HCT116 (cell line): ENCODE data around the gene GPS2. TPM values are rescaled to one million over a fixed set of nuclear protein-coding genes. Genes with fewer than 3 reads are reported as not detected.

ENCODE experiments used
- ATAC-seq: fragments of 200-7000 bp; cut with Tn5 transposase; 2 replicates; pipeline ENCODE4 v1.9.1; 2020; ENCODE audit warnings: mild to moderate bottlenecking, moderate library complexity
- BruUV-seq: library from RNA; stranded (reverse); fragments of 400-500 nt; replicated peaks from 2 replicates; lab custom pipeline; 2021; lab: Mats Ljungman, UMichigan
- CTCF ChIA-PET: fragments of 300-600 bp; sonication (Branson Sonifier 250); formaldehyde crosslinking; loops from one replicate; lab custom pipeline; 2021; ENCODE audit warnings: antibody characterized with exemption; lab: Charles Lee
- POLR2A ChIA-PET: fragments of 300-600, 350-600 bp; sonication (Branson Sonifier 250); formaldehyde crosslinking; loops from one replicate; lab custom pipeline; 2021; ENCODE audit warnings: antibody characterized with exemption; lab: Charles Lee
- RAD21 ChIA-PET, 2 experiments: fragments of 300-600 bp; sonication (Branson Sonifier 250); formaldehyde crosslinking; loops; one replicate each; lab custom pipeline; 2023; ENCODE audit warnings: low total read pairs in 2 of 2; ENCODE audit not compliant: uncharacterized antibody in 2 of 2, unreplicated experiment in 2 of 2, low non-redundant PET in 1 of 2; lab: Charles Lee
- DNase-seq: peaks from one replicate; pipeline ENCODE4 v3.0.0-alpha.2; 2010; ENCODE audit warnings: low read depth, low spot score
- H2AFZ ChIP-seq: fragments of 200-600 bp; shearing (Covaris generic), sonication (generic); 2 replicates; pipeline ENCODE4 v1.6.1; 2017; ENCODE audit warnings: low read depth, mixed run types, mixed read lengths, antibody characterized with exemption, low read length; ENCODE audit not compliant: poor library complexity, severe bottlenecking
- H3K27ac ChIP-seq: 2 replicates; pipeline ENCODE4 v1.5.1; 2012; ENCODE audit warnings: low read depth, low read length
- H3K27me3 ChIP-seq: fragments of 200-600 bp; sonication (generic); 2 replicates; pipeline ENCODE4 v1.6.1; 2016; ENCODE audit warnings: mixed run types, low read length, mixed read lengths; ENCODE audit not compliant: insufficient read depth
- H3K36me3 ChIP-seq, 2 experiments: fragments of 200-500 bp in 1 of 2; fragments of 200-600 bp in 1 of 2; sonication (Bioruptor generic) in 1 of 2; sonication (generic) in 1 of 2; 2 replicates each; pipeline versions ENCODE4 v1.5.1 to v1.6.1; 2014 to 2016; ENCODE audit warnings: low read length in 2 of 2, inconsistent platforms in 1 of 2, mixed read lengths in 1 of 2, mixed run types in 1 of 2; ENCODE audit not compliant: insufficient read depth in 2 of 2, control insufficient read depth in 1 of 2
- H3K4me1 ChIP-seq, 2 experiments: fragments of 200-600 bp in 1 of 2; sonication (generic) in 1 of 2; 2 replicates each; pipeline versions ENCODE4 v1.5.1 to v1.6.1; 2012 to 2017; ENCODE audit warnings: low read length in 2 of 2, inconsistent platforms in 1 of 2, mild to moderate bottlenecking in 1 of 2, mixed read lengths in 1 of 2, mixed run types in 1 of 2, moderate library complexity in 1 of 2; ENCODE audit not compliant: insufficient read depth in 2 of 2, control insufficient read depth in 1 of 2
- H3K4me2 ChIP-seq: fragments of 200-600 bp; sonication (generic); 2 replicates; pipeline ENCODE4 v1.6.1; 2017; ENCODE audit warnings: mixed run types, low read length, mixed read lengths
- H3K4me3 ChIP-seq, 2 experiments: fragments of 200-600 bp in 1 of 2; sonication (generic) in 1 of 2; replicated peaks in 1 of 2; 2 replicates each; pipeline ENCODE4 v1.5.1; 2011 to 2016; ENCODE audit warnings: low read length in 2 of 2, control low read depth in 1 of 2, low read depth in 1 of 2, mild to moderate bottlenecking in 1 of 2, mixed read lengths in 1 of 2, mixed run types in 1 of 2
- H3K79me2 ChIP-seq: fragments of 200-600 bp; sonication (generic); 2 replicates; pipeline ENCODE4 v1.6.1; 2017; ENCODE audit warnings: mild to moderate bottlenecking, mixed run types, low read length, moderate library complexity, mixed read lengths; ENCODE audit not compliant: insufficient read depth
- H3K9ac ChIP-seq: fragments of 200-600 bp; sonication (generic); 2 replicates; pipeline ENCODE4 v1.6.1; 2016; ENCODE audit warnings: low read length, mixed read lengths
- H3K9me2 ChIP-seq: fragments of 200-600 bp; sonication (generic), shearing (Covaris generic); 2 replicates; pipeline ENCODE4 v1.6.1; 2017; ENCODE audit warnings: mixed run types, mild to moderate bottlenecking, moderate library complexity; ENCODE audit not compliant: insufficient read depth
- H3K9me3 ChIP-seq, 2 experiments: fragments of 200-500 bp in 1 of 2; fragments of 200-600 bp in 1 of 2; sonication (Bioruptor generic) in 1 of 2; sonication (generic) in 1 of 2; 2 replicates each; pipeline ENCODE4 v1.6.1; 2014 to 2017; ENCODE audit warnings: low read length in 2 of 2, mixed read lengths in 2 of 2, inconsistent platforms in 1 of 2, low read depth in 1 of 2, mild to moderate bottlenecking in 1 of 2, mixed run types in 1 of 2, moderate library complexity in 1 of 2; ENCODE audit not compliant: control insufficient read depth in 1 of 2, insufficient read depth in 1 of 2
- H4K20me1 ChIP-seq: fragments of 200-600 bp; sonication (generic), shearing (Covaris generic); 2 replicates; pipeline ENCODE4 v1.6.1; 2017; ENCODE audit warnings: mixed run types, mild to moderate bottlenecking, moderate library complexity; ENCODE audit not compliant: insufficient read depth
- ATF3 ChIP-seq: IDR thresholded peaks from 2 replicates; pipeline ENCODE4 v1.6.1; 2012
- EZH2 ChIP-seq: fragments of 200-600 bp; sonication (generic); IDR thresholded peaks from 2 replicates; pipeline ENCODE4 v1.6.1; 2017; ENCODE audit warnings: antibody characterized with exemption, mixed run types
- FOSL1 ChIP-seq: IDR thresholded peaks from 2 replicates; pipeline ENCODE4 v1.6.1; 2012; ENCODE audit warnings: low read depth
- POLR2A ChIP-seq: IDR thresholded peaks from 2 replicates; pipeline ENCODE4 v1.7.0; 2011; ENCODE audit warnings: borderline replicate concordance; ENCODE audit not compliant: insufficient read depth, insufficient read length; ENCODE audit errors: extremely low read depth
- REST ChIP-seq: IDR thresholded peaks from 2 replicates; pipeline ENCODE4 v1.6.1; 2012; ENCODE audit warnings: low read depth
- SIN3A ChIP-seq: IDR thresholded peaks from 2 replicates; pipeline ENCODE4 v1.6.1; 2012; ENCODE audit warnings: low read depth
- SRF ChIP-seq: IDR thresholded peaks from 2 replicates; pipeline ENCODE4 v1.6.1; 2012; ENCODE audit warnings: low read depth
- YY1 ChIP-seq: IDR thresholded peaks from 2 replicates; pipeline ENCODE4 v1.6.1; 2011; ENCODE audit warnings: low read length, low read depth, moderate library complexity, mild to moderate bottlenecking; ENCODE audit not compliant: insufficient replicate concordance; ENCODE audit errors: extremely low read depth
- ZFX ChIP-seq: fragments of 450-650 bp; IDR thresholded peaks from 2 replicates; pipeline ENCODE4 v1.6.1; 2017
- intact Hi-C: fragments of 100-400 bp; cut with micrococcal nuclease; formaldehyde crosslinking; loops from 2 replicates; pipeline ENCODE4 v1.10.0; 2022
- total RNA-seq: library from RNA; stranded (reverse); gene quantifications from one replicate; pipeline ENCODE4 v1.2.1, GENCODE V29; 2021; ENCODE audit not compliant: unreplicated experiment

GPS2 gene
- total RNA-seq, 1 experiment from 2014 or later = 61.3 TPM

GRCh38 chr17:7290166-7290565 is 25.0 kb downstream of the GPS2 start:
- H2AFZ ChIP-seq = no peak overlapping the region
- H3K9me2 ChIP-seq = no peaks in the 10 kb centered on the region
- RAD21 ChIA-PET = no interaction called here
- no peak overlapping the region; the same call in 1 of the 2 replicates for H3K27ac ChIP-seq
- DNase-seq (no peak), ATAC-seq (no peak)
- H3K79me2 ChIP-seq = no peaks in the 10 kb centered on the region
- no peaks in the 10 kb centered on the region for H3K27me3 ChIP-seq
- peaks cover 8 to 23% of the 10 kb centered on the region in 2 experiments; a peak in 3 of 4 replicates for H3K4me1 ChIP-seq
- POLR2A ChIA-PET = no interaction called here
- intact Hi-C loops = no loop called here
- no peak overlapping the region for H3K4me2 ChIP-seq
- no peaks in the 10 kb centered on the region for H4K20me1 ChIP-seq
- H3K9ac ChIP-seq = no peak overlapping the region
- H3K36me3 ChIP-seq = no peaks in the 10 kb centered on the region
- BruUV-seq = no TSS peak
- TF ChIP-seq ZFX = no peak
- no peak for TF ChIP-seq SRF
- no peak for TF ChIP-seq FOSL1
- no peak for TF ChIP-seq REST
- no peak for TF ChIP-seq POLR2A
- TF ChIP-seq SIN3A = no peak
- TF ChIP-seq ATF3 = no peak
- no peak for TF ChIP-seq YY1
- TF ChIP-seq EZH2 = no peak
- H3K9me3 ChIP-seq = no peaks in the 10 kb centered on the region
- CTCF ChIA-PET = no interaction called here
- H3K4me3 ChIP-seq = no peak overlapping the region
